HepG2 (cell line): ENCODE measurements around the gene ZNF331. TPM values are rescaled to one million over a fixed set of nuclear protein-coding genes. Genes with fewer than 3 reads are reported as not detected.

Experiments used
- ARID2 ChIP-seq: sonication (generic); formaldehyde crosslinking; IDR thresholded peaks from 2 replicates; pipeline ENCODE4 v1.8.1; 2022; ENCODE audit warnings: mild to moderate bottlenecking, missing genetic modification reagents, borderline replicate concordance
- CEBPG ChIP-seq: IDR thresholded peaks from 2 replicates; pipeline ENCODE4 v1.6.1; 2016
- GMEB1 ChIP-seq: sonication (generic); formaldehyde crosslinking; IDR thresholded peaks from 2 replicates; pipeline ENCODE4 v1.5.1; 2020; ENCODE audit warnings: missing genetic modification reagents, mild to moderate bottlenecking, borderline replicate concordance
- MAZ ChIP-seq, 2 experiments: sonication (generic) in 1 of 2; formaldehyde crosslinking in 1 of 2; IDR thresholded peaks; 2 replicates each; pipeline versions ENCODE4 v1.5.0 to v1.6.1; 2012 to 2020; ENCODE audit warnings: low read depth in 2 of 2, mild to moderate bottlenecking in 2 of 2, borderline replicate concordance in 1 of 2, improper control_type of control experiment in 1 of 2, low read length in 1 of 2, missing genetic modification reagents in 1 of 2, moderate library complexity in 1 of 2
- MXI1 ChIP-seq: IDR thresholded peaks from 3 replicates; pipeline ENCODE4 v1.6.1; 2012; ENCODE audit warnings: low read depth, low read length, inconsistent platforms, borderline replicate concordance
- NCOA1 ChIP-seq: sonication (generic); formaldehyde crosslinking; IDR thresholded peaks from 2 replicates; pipeline ENCODE4 v1.9.0; 2021; ENCODE audit warnings: missing genetic modification reagents
- PAWR ChIP-seq: sonication (generic); formaldehyde crosslinking; IDR thresholded peaks from 2 replicates; pipeline ENCODE4 v1.4.0; 2020; ENCODE audit warnings: missing genetic modification reagents, mild to moderate bottlenecking, borderline replicate concordance
- SYNCRIP ChIP-seq: fragments of 200-400 bp; formaldehyde crosslinking; IDR thresholded peaks from 2 replicates; pipeline ENCODE4 v1.6.1; 2018; ENCODE audit warnings: mild to moderate bottlenecking, low read depth, low read length; ENCODE audit not compliant: insufficient read depth
- TCF12 ChIP-seq, 2 experiments: fragments of 450-650 bp in 1 of 2; sonication (generic) in 1 of 2; formaldehyde crosslinking in 1 of 2; IDR thresholded peaks; 2 replicates each; pipeline versions ENCODE4 v1.6.1 to v1.8.0; 2017 to 2022; ENCODE audit warnings: antibody characterized with exemption in 1 of 2, mild to moderate bottlenecking in 1 of 2, missing genetic modification reagents in 1 of 2, moderate library complexity in 1 of 2
- XBP1 ChIP-seq: sonication (generic); formaldehyde crosslinking; IDR thresholded peaks from 2 replicates; pipeline ENCODE4 v1.5.0; 2020; ENCODE audit warnings: missing genetic modification reagents
- ZBTB37 ChIP-seq: sonication (generic); formaldehyde crosslinking; IDR thresholded peaks from 2 replicates; pipeline ENCODE4 v1.4.0; 2020; ENCODE audit warnings: mild to moderate bottlenecking, missing genetic modification reagents
- ZNF101 ChIP-seq: sonication (generic); formaldehyde crosslinking; IDR thresholded peaks from 2 replicates; pipeline ENCODE4 v1.4.0; 2020; ENCODE audit warnings: mild to moderate bottlenecking, low read depth, missing genetic modification reagents, borderline replicate concordance
- ZNF143 ChIP-seq: sonication (generic); formaldehyde crosslinking; IDR thresholded peaks from 2 replicates; pipeline ENCODE4 v1.4.0; 2020; ENCODE audit warnings: missing genetic modification reagents
- ZNF280D ChIP-seq: sonication (generic); formaldehyde crosslinking; IDR thresholded peaks from 2 replicates; pipeline ENCODE4 v1.5.1; 2020; ENCODE audit warnings: mild to moderate bottlenecking, missing genetic modification reagents
- ZNF687 ChIP-seq: sonication (generic); formaldehyde crosslinking; IDR thresholded peaks from 2 replicates; pipeline ENCODE4 v1.5.1; 2020; ENCODE audit warnings: mild to moderate bottlenecking, missing genetic modification reagents, moderate library complexity
- ZNF768 ChIP-seq: sonication (generic); formaldehyde crosslinking; IDR thresholded peaks from 2 replicates; pipeline ENCODE4 v1.4.0; 2020; ENCODE audit warnings: missing genetic modification reagents
- ZSCAN29 ChIP-seq: sonication (generic); formaldehyde crosslinking; conservative IDR thresholded peaks from 2 replicates; pipeline ENCODE4 v1.4.0; 2020; ENCODE audit warnings: mild to moderate bottlenecking, missing genetic modification reagents
- polyA plus RNA-seq, 8 experiments: library from polyadenylated mRNA; depleted of rRNA in 3 of 8; stranded (reverse) in 7 of 8; unstranded in 1 of 8; fragments of >200 nt; fragmentation: Illumina TruSeq in 4 of 8; extraction: Trizol in 4 of 8; gene quantifications; 2 replicates each; pipeline versions ENCODE4 v1.2.1 to v1.2.3, GENCODE V29; 2011 to 2016; ENCODE audit warnings: low read depth in 4 of 8, missing spikeins in 1 of 8, mixed read lengths in 1 of 8; ENCODE audit not compliant: insufficient read depth in 1 of 8
- total RNA-seq, 5 experiments: library from RNA; depleted of rRNA; stranded (reverse); fragments of >200 nt; fragmentation: Illumina TruSeq; extraction: Trizol; gene quantifications; 2 replicates each; pipeline ENCODE4 v1.2.3, GENCODE V29; 2016; ENCODE audit warnings: low read depth in 1 of 5

The ZNF331 gene
- total and polyA plus RNA-seq, 2 of the 13 experiments (the other 11 are each of a cell fraction or from before 2014, with no cell fraction given): 8.2 to 13.3 TPM

GRCh38 chr19:53537521-53538377 lies at the start of gene ZNF331 (continued):
- peak; percentile 69 for TF ChIP-seq ZNF280D (CRISPR knock-in tag)
- TF ChIP-seq ZNF768 (CRISPR knock-in tag): peak; percentile 44; the same call in 1 of the 2 replicates
- TF ChIP-seq MAZ (IDR thresholded peaks at IDR 0.05; ENCODE audit: borderline replicate concordance, low read depth, low read length): no peak
- peak; percentile 58; the same call in 1 of the 2 replicates for TF ChIP-seq MAZ (CRISPR knock-in tag; IDR thresholded peaks at IDR 0.05; ENCODE audit: low read depth)
- no peak for TF ChIP-seq ZSCAN29 (CRISPR knock-in tag)
- TF ChIP-seq GMEB1 (CRISPR knock-in tag): peak; percentile 80
- TF ChIP-seq ZNF143 (CRISPR knock-in tag): peak; percentile 88
- TF ChIP-seq CEBPG: no peak
- peak; percentile 47; the same call in 1 of the 3 replicates for TF ChIP-seq MXI1
- TF ChIP-seq NCOA1: no peak
- TF ChIP-seq ZNF101 (CRISPR knock-in tag): no peak
- no peak for TF ChIP-seq PAWR
- no peak for TF ChIP-seq SYNCRIP
- no peak for TF ChIP-seq ARID2
- TF ChIP-seq ZBTB37 (CRISPR knock-in tag): no peak
- TF ChIP-seq XBP1 (CRISPR knock-in tag): no peak
- no peak for TF ChIP-seq TCF12 (IDR thresholded peaks at IDR 0.05)
- TF ChIP-seq TCF12 (CRISPR knock-in tag; IDR thresholded peaks at IDR 0.05): no peak
- TF ChIP-seq ZNF687 (CRISPR knock-in tag): peak; percentile 97
